ENCODE results near the gene CARS1. TPM values are rescaled to one million over a fixed set of nuclear protein-coding genes. Genes with fewer than 3 reads are reported as not detected.

Gene CARS1
- total and polyA plus RNA-seq, 2 of the 8 experiments (the other 6 are each of a cell fraction or from before 2014, with no cell fraction given), result 44.1 to 100 TPM

- Histone ChIP-seq H3K4me2 (ENCODE audit: insufficient read depth in 1 of 2, low read depth in 2 of 2, low read length in 2 of 2) (no peak overlapping the region), H2AFZ (ENCODE audit: low read length) (no peak overlapping the region), H3K14ac (ENCODE audit: insufficient read length) (no peak overlapping the region), H4K91ac (replicated peaks; ENCODE audit: insufficient read length, low read length) (peak overlapping the region; percentile 6), H3K4me1 (replicated peaks in 1 of 4; ENCODE audit: control insufficient read depth in 3 of 4, insufficient read depth in 4 of 4, low read length in 3 of 4) (no peaks in the 10 kb centered on the region), H3K4me3 (ENCODE audit: extremely low read depth in 1 of 4, insufficient read depth in 2 of 4, low read depth in 3 of 4, low read length in 4 of 4) (no peak overlapping the region), H3K27me3 (replicated peaks in 1 of 4; ENCODE audit: control insufficient read depth in 3 of 4, extremely low read depth in 1 of 4, insufficient read depth in 3 of 4, low read length in 3 of 4) (no peaks in the 10 kb centered on the region), H3K9me3 (ENCODE audit: insufficient read depth in 2 of 2, low read depth in 1 of 2, low read length in 1 of 2) (no peaks in the 10 kb centered on the region), H3K36me3 (ENCODE audit: control insufficient read depth in 2 of 4, insufficient read depth in 4 of 4, low read length in 3 of 4) (peaks cover 20 to 83% (median 45%) of the 10 kb centered on the region in 4 experiments), H3K79me2 (ENCODE audit: control insufficient read depth in 1 of 2, insufficient read depth in 2 of 2, low read length in 2 of 2) (peaks cover 0 to 14% of the 10 kb centered on the region in 2 experiments; a peak in 1 of 4 replicates), H2AK5ac (ENCODE audit: low read depth, low read length) (no peak overlapping the region), H2BK5ac (ENCODE audit: low read depth, low read length) (peak overlapping the region; percentile 32; the same call in 1 of the 2 replicates), H3K23ac (ENCODE audit: insufficient read length) (no peak overlapping the region), H3K9ac (replicated peaks in 1 of 4; ENCODE audit: extremely low read depth in 1 of 4, low read depth in 3 of 4, low read length in 3 of 4) (no peak overlapping the region), H3K27ac (ENCODE audit: low read depth, low read length) (no peak overlapping the region), H3K79me1 (ENCODE audit: low read depth, low read length) (peaks cover 6% of the 10 kb centered on the region; the same call in 1 of the 2 replicates), H4K8ac (ENCODE audit: extremely low read depth, insufficient read depth, low read length) (peak overlapping the region; percentile 63; the same call in 1 of the 2 replicates), H3K56ac (replicated peaks; ENCODE audit: insufficient read length, low read depth, low read length) (no peak overlapping the region), H2BK20ac (ENCODE audit: low read length) (no peak overlapping the region), H4K5ac (ENCODE audit: insufficient read length, low read depth, low read length) (no peak overlapping the region), H2BK15ac (ENCODE audit: low read length) (no peak overlapping the region), H3K4ac (replicated peaks; ENCODE audit: insufficient read length, low read depth, low read length) (no peak overlapping the region), H4K20me1 (replicated peaks in 1 of 2; ENCODE audit: control insufficient read depth in 1 of 2, insufficient read depth in 2 of 2, low read length in 2 of 2) (peaks cover 8 to 27% of the 10 kb centered on the region in 2 experiments), H3K23me2 (ENCODE audit: low read depth, low read length) (no peaks in the 10 kb centered on the region), H2BK120ac (replicated peaks; ENCODE audit: low read depth, low read length) (no peak overlapping the region), H2BK12ac (ENCODE audit: low read depth, low read length) (no peak overlapping the region), H3K18ac (ENCODE audit: extremely low read depth, low read length) (no peak overlapping the region)
- TF ChIP-seq, protein P1, sequence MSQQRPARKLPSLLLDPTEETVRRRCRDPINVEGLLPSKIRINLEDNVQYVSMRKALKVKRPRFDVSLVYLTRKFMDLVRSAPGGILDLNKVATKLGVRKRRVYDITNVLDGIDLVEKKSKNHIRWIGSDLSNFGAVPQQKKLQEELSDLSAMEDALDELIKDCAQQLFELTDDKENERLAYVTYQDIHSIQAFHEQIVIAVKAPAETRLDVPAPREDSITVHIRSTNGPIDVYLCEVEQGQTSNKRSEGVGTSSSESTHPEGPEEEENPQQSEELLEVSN (IDR thresholded peaks at IDR 0.05), result no peak
- TF ChIP-seq, protein P2, sequence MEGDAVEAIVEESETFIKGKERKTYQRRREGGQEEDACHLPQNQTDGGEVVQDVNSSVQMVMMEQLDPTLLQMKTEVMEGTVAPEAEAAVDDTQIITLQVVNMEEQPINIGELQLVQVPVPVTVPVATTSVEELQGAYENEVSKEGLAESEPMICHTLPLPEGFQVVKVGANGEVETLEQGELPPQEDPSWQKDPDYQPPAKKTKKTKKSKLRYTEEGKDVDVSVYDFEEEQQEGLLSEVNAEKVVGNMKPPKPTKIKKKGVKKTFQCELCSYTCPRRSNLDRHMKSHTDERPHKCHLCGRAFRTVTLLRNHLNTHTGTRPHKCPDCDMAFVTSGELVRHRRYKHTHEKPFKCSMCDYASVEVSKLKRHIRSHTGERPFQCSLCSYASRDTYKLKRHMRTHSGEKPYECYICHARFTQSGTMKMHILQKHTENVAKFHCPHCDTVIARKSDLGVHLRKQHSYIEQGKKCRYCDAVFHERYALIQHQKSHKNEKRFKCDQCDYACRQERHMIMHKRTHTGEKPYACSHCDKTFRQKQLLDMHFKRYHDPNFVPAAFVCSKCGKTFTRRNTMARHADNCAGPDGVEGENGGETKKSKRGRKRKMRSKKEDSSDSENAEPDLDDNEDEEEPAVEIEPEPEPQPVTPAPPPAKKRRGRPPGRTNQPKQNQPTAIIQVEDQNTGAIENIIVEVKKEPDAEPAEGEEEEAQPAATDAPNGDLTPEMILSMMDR (IDR thresholded peaks at IDR 0.05; ENCODE audit: control extremely low read depth in 1 of 3, insufficient read depth in 1 of 3, low read depth in 1 of 3, low read length in 3 of 3), result peak; percentile 64 to 92 (median 85)
- TF ChIP-seq RAD21 (IDR thresholded peaks at IDR 0.05 in 1 of 2, conservative IDR thresholded peaks at IDR 0.05 in 1 of 2; ENCODE audit: low read depth in 2 of 2, low read length in 2 of 2), result peak; percentile 87 to 89
- ChIA-PET CTCF (ENCODE audit: partially characterized antibody) (interaction anchor here (0.6 to 20.3 kb wide), 55 partner anchors 8 to 346 kb away, joined by 3 to 434 read pairs (median 4); partner anchors contain the start of gene CARS1), POLR2A (ENCODE audit: partially characterized antibody) (interaction anchor here (1.0 to 1.9 kb wide), 9 partner anchors 9 to 79 kb away, joined by 3 to 13 read pairs (median 5); partner anchors contain the start of gene CARS1)
- no peak for FAIRE-seq
- peak; percentile 43 to 90 for DNase-seq (ENCODE audit: low read depth in 1 of 2, low spot score in 2 of 2)
- WGBS, 2 experiments (ENCODE audit: extremely low coverage in 1 of 2, insufficient coverage in 1 of 2, insufficient read length in 1 of 2, insufficient replicate concordance in 2 of 2, low coverage in 1 of 2, low lambda C conversion rate in 2 of 2, missing lambda C conversion rate in 1 of 2), result 74% methylated on average over 23 of the region's 24 CpGs; no CpG with 5 or more reads in 1 of the 2 experiments
These were observed 19.9 kb downstream of the CARS1 start for GRCh38 chr11:3037040-3037944.
